ENCODE measurements around the gene DOLPP1.

The DOLPP1 gene

GRCh38 chr9:129059796-129060785, 20.8 kb upstream of the DOLPP1 start:
- no peak for DNase-seq (ENCODE audit: low read depth)
- no peak overlapping the region for H3K4me3 ChIP-seq (ENCODE audit: low read depth, low read length)

- DNase-seq (ENCODE audit: low read depth), result no peak
- no peak overlapping the region for H3K4me3 ChIP-seq (ENCODE audit: low read depth, low read length)
These were observed 19.9 kb upstream of the DOLPP1 start for GRCh38 chr9:129060991-129061390.

- H3K4me3 ChIP-seq (ENCODE audit: low read depth, low read length), result no peak overlapping the region
- DNase-seq (ENCODE audit: low read depth), result no peak
These were observed 17.9 kb upstream of the DOLPP1 start for GRCh38 chr9:129063061-129063460.

GRCh38 chr9:129064499-129064908, 16.4 kb upstream of the DOLPP1 start:
- no peak for DNase-seq (ENCODE audit: low read depth)
- H3K4me3 ChIP-seq (ENCODE audit: low read depth, low read length), result no peak overlapping the region

- no peak for DNase-seq (ENCODE audit: low read depth)
- H3K4me3 ChIP-seq (ENCODE audit: low read depth, low read length), result no peak overlapping the region
These were observed 12.8 kb upstream of the DOLPP1 start for GRCh38 chr9:129068110-129068509.

- no peak for DNase-seq (ENCODE audit: low read depth)
- no peak overlapping the region for H3K4me3 ChIP-seq (ENCODE audit: low read depth, low read length)
These were observed 11.7 kb upstream of the DOLPP1 start for GRCh38 chr9:129068990-129069861.

GRCh38 chr9:129069862-129070641, 10.9 kb upstream of the DOLPP1 start:
- H3K4me3 ChIP-seq (ENCODE audit: low read depth, low read length), result no peak overlapping the region
- no peak for DNase-seq (ENCODE audit: low read depth)

- no peak for DNase-seq (ENCODE audit: low read depth)
- no peak overlapping the region for H3K4me3 ChIP-seq (ENCODE audit: low read depth, low read length)
These were observed 10.0 kb upstream of the DOLPP1 start for GRCh38 chr9:129070696-129071525.

- DNase-seq (ENCODE audit: low read depth), result no peak
- H3K4me3 ChIP-seq (ENCODE audit: low read depth, low read length), result no peak overlapping the region
These were observed 9.3 kb upstream of the DOLPP1 start for GRCh38 chr9:129071526-129072126.

- no peak for DNase-seq (ENCODE audit: low read depth)
- H3K4me3 ChIP-seq (ENCODE audit: low read depth, low read length), result no peak overlapping the region
These were observed 8.7 kb upstream of the DOLPP1 start for GRCh38 chr9:129072171-129072570.

- DNase-seq (ENCODE audit: low read depth), result no peak
- no peak overlapping the region for H3K4me3 ChIP-seq (ENCODE audit: low read depth, low read length)
These were observed 7.5 kb upstream of the DOLPP1 start for GRCh38 chr9:129073404-129073803.

GRCh38 chr9:129074106-129074505, 6.8 kb upstream of the DOLPP1 start:
- no peak overlapping the region for H3K4me3 ChIP-seq (ENCODE audit: low read depth, low read length)
- DNase-seq (ENCODE audit: low read depth), result no peak

- DNase-seq (ENCODE audit: low read depth), result no peak
- H3K4me3 ChIP-seq (ENCODE audit: low read depth, low read length), result no peak overlapping the region
These were observed 4.8 kb upstream of the DOLPP1 start for GRCh38 chr9:129075996-129076639.

GRCh38 chr9:129076640-129077037, 4.3 kb upstream of the DOLPP1 start:
- no peak for DNase-seq (ENCODE audit: low read depth)
- no peak overlapping the region for H3K4me3 ChIP-seq (ENCODE audit: low read depth, low read length)

- H3K4me3 ChIP-seq (ENCODE audit: low read depth, low read length), result no peak overlapping the region
- DNase-seq (ENCODE audit: low read depth), result no peak
These were observed 3.7 kb upstream of the DOLPP1 start for GRCh38 chr9:129077236-129077635.

GRCh38 chr9:129078691-129079503, 2.0 kb upstream of the DOLPP1 start:
- no peak overlapping the region for H3K4me3 ChIP-seq (ENCODE audit: low read depth, low read length)
- no peak for DNase-seq (ENCODE audit: low read depth)

GRCh38 chr9:129079829-129080228, 1.1 kb upstream of the DOLPP1 start:
- H3K4me3 ChIP-seq (ENCODE audit: low read depth, low read length), result peak overlapping the region; percentile 79

More at GRCh38 chr9:129079829-129080228, 1.1 kb upstream of the DOLPP1 start:
- no peak for DNase-seq (ENCODE audit: low read depth)
